BLaER1 treated with 17β-estradiol and CSF1 and Interleukin-3, amounts not matched to agents 10 nM and 100 nM (cell line): ENCODE measurements around the gene EXOSC10.
"Not testable (repeated sequence)": the region's sequence is repeated elsewhere in the genome, so short reads cannot be mapped to it uniquely, and the experiment has no call there.

ENCODE experiments used
- H3K27ac ChIP-seq, 11 experiments: shearing (Covaris generic); formaldehyde crosslinking; 2 replicates each; pipeline ENCODE4 v1.8.1; 2022
- H3K27me3 ChIP-seq, 11 experiments: shearing (Covaris generic); formaldehyde crosslinking; 2 replicates each; pipeline ENCODE4 v1.8.1; 2022
- H3K36me3 ChIP-seq, 11 experiments: shearing (Covaris generic); formaldehyde crosslinking; 2 replicates each; pipeline ENCODE4 v1.8.1; 2022
- H3K4me1 ChIP-seq, 10 experiments: shearing (Covaris generic); formaldehyde crosslinking; 2 replicates each; pipeline ENCODE4 v1.8.1; 2022
- H3K4me2 ChIP-seq, 11 experiments: shearing (Covaris generic); formaldehyde crosslinking; 2 replicates each; pipeline ENCODE4 v1.8.1; 2022
- H3K4me3 ChIP-seq, 10 experiments: shearing (Covaris generic); formaldehyde crosslinking; 2 replicates each; pipeline ENCODE4 v1.8.1; 2022
- H3K9ac ChIP-seq, 11 experiments: shearing (Covaris generic); formaldehyde crosslinking; 2 replicates each; pipeline ENCODE4 v1.8.1; 2022
- H3K9me3 ChIP-seq, 11 experiments: shearing (Covaris generic); formaldehyde crosslinking; replicated peaks in 1 of 11; 2 replicates each; pipeline ENCODE4 v1.8.1; 2022
- H4K20me1 ChIP-seq, 11 experiments: shearing (Covaris generic); formaldehyde crosslinking; 2 replicates each; pipeline ENCODE4 v1.8.1; 2022
- Cebpa-rat ChIP-seq, 11 experiments: shearing (Covaris generic); IDR thresholded peaks; 2 replicates each; pipeline ENCODE4 v1.8.1; 2022

The EXOSC10 gene

GRCh38 chr1:11024874-11025203, 74.8 kb downstream of the EXOSC10 start:
- Histone ChIP-seq H4K20me1 (peaks cover 68 to 93% (median 86%) of the 10 kb centered on the region in 11 experiments), H3K9ac (no peak overlapping the region), H3K27ac (no peak overlapping the region), H3K4me3 (no peak overlapping the region), H3K27me3 (no peaks in the 10 kb centered on the region), H3K4me1 (no peaks in the 10 kb centered on the region), H3K36me3 (peaks cover 80 to 92% (median 83%) of the 10 kb centered on the region in 11 experiments), H3K4me2 (no peak overlapping the region), H3K9me3 (no peaks in the 10 kb centered on the region)
- no peak for TF ChIP-seq Cebpa-rat (IDR thresholded peaks at IDR 0.05)

GRCh38 chr1:11024154-11024873, 75.4 kb downstream of the EXOSC10 start:
- no peak overlapping the region for H3K27ac ChIP-seq
- H3K9ac ChIP-seq, result no peak overlapping the region
- H3K9me3 ChIP-seq, result no peaks in the 10 kb centered on the region
- peaks cover 81 to 92% (median 83%) of the 10 kb centered on the region in 11 experiments for H3K36me3 ChIP-seq
- no peak overlapping the region for H3K4me2 ChIP-seq
- H3K4me1 ChIP-seq, result no peaks in the 10 kb centered on the region
- H3K27me3 ChIP-seq, result no peaks in the 10 kb centered on the region
- peaks cover 73 to 93% (median 88%) of the 10 kb centered on the region in 11 experiments for H4K20me1 ChIP-seq
- H3K4me3 ChIP-seq, result no peak overlapping the region
- no peak for TF ChIP-seq Cebpa-rat (IDR thresholded peaks at IDR 0.05)

GRCh38 chr1:11023201-11023600, 76.5 kb downstream of the EXOSC10 start:
- peaks cover 84 to 100% (median 99%) of the 10 kb centered on the region in 11 experiments for H4K20me1 ChIP-seq

GRCh38 chr1:11019971-11020370, 79.7 kb downstream of the EXOSC10 start:
- no peak overlapping the region for H3K9ac ChIP-seq
- H3K4me3 ChIP-seq, result no peak overlapping the region
- H3K27ac ChIP-seq, result no peak overlapping the region
- peaks cover 90 to 100% (median 100%) of the 10 kb centered on the region in 11 experiments for H4K20me1 ChIP-seq
- H3K36me3 ChIP-seq, result peaks cover 98 to 100% (median 100%) of the 10 kb centered on the region in 11 experiments
- H3K4me2 ChIP-seq, result no peak overlapping the region
- TF ChIP-seq Cebpa-rat (IDR thresholded peaks at IDR 0.05), result no peak
- H3K27me3 ChIP-seq, result no peaks in the 10 kb centered on the region
- H3K4me1 ChIP-seq, result peaks cover 0 to 3% (median 0%) of the 10 kb centered on the region in 10 experiments; a peak in 3 of 20 replicates
- H3K9me3 ChIP-seq, result no peaks in the 10 kb centered on the region

More at GRCh38 chr1:11023201-11023600, 76.5 kb downstream of the EXOSC10 start:
- Histone ChIP-seq H3K9ac (no peak overlapping the region), H3K4me3 (no peak overlapping the region), H3K9me3 (no peaks in the 10 kb centered on the region), H3K27ac (no peak overlapping the region), H3K36me3 (peaks cover 92 to 100% (median 94%) of the 10 kb centered on the region in 11 experiments), H3K4me2 (no peak overlapping the region), H3K4me1 (no peaks in the 10 kb centered on the region), H3K27me3 (no peaks in the 10 kb centered on the region)
- TF ChIP-seq Cebpa-rat (IDR thresholded peaks at IDR 0.05), result no peak

GRCh38 chr1:11019358-11019757, 80.3 kb downstream of the EXOSC10 start:
- H3K4me3 ChIP-seq, H3K27me3 ChIP-seq, H3K9ac ChIP-seq, H3K4me2 ChIP-seq, H3K9me3 ChIP-seq, H3K27ac ChIP-seq, H3K4me1 ChIP-seq: not testable (repeated sequence)
- H4K20me1 ChIP-seq, result peaks cover 93 to 100% (median 100%) of the 10 kb centered on the region in 11 experiments
- peaks cover 98 to 100% (median 100%) of the 10 kb centered on the region in 11 experiments for H3K36me3 ChIP-seq
